RWPE1 (cell line): ENCODE results near the gene ESPNL.

ENCODE experiments used
- CTCF ChIA-PET: fragments of 350-600 bp; sonication (Branson Sonifier 250); formaldehyde crosslinking; extraction: SDS; loops from one replicate; lab custom pipeline; 2021; lab: Yijun Ruan, JAX
- POLR2A ChIA-PET: fragments of 400-600 bp; formaldehyde crosslinking; extraction: SDS; loops from one replicate; lab custom pipeline; 2020; ENCODE audit warnings: antibody characterized with exemption; ENCODE audit not compliant: low non-redundant PET; lab: Yijun Ruan, JAX
- DNase-seq: peaks from one replicate; pipeline ENCODE4 v3.0.0; 2012; ENCODE audit warnings: low spot score
- H3K27ac ChIP-seq: fragments of 450-650 bp; 2 replicates; pipeline ENCODE4 v1.5.1; 2017
- CTCF ChIP-seq: fragments of 450-650 bp; conservative IDR thresholded peaks from 2 replicates; pipeline ENCODE4 v1.5.1; 2017; ENCODE audit warnings: low read depth, mild to moderate bottlenecking

The ESPNL gene

DNA sequence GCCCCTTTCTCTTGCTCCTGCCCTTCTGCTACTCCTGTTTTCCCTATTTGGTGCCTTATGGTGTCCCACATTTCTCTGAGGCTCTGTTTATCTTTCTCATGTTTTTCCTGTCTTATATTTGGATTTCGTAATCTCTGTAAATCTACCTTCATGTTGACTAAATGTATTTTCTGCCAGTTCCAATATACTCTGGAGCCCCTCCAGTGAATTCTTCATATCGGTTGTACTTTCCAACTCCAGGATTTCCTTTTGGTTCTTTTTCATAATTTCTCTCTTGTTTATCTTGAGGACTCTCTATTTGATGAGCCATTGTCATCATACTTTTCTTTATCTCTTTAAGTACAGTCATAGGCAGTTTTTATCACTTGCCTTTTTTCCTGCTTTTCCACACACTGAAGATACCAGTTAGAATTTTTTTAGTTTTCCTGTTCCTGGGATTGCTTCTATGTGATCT, 20.2 kb upstream of the ESPNL start:
- DNase-seq, result no peak
- ChIA-PET CTCF (no interaction called here), POLR2A (no interaction called here)
- no peak overlapping the region for H3K27ac ChIP-seq
- no peak for TF ChIP-seq CTCF

DNA sequence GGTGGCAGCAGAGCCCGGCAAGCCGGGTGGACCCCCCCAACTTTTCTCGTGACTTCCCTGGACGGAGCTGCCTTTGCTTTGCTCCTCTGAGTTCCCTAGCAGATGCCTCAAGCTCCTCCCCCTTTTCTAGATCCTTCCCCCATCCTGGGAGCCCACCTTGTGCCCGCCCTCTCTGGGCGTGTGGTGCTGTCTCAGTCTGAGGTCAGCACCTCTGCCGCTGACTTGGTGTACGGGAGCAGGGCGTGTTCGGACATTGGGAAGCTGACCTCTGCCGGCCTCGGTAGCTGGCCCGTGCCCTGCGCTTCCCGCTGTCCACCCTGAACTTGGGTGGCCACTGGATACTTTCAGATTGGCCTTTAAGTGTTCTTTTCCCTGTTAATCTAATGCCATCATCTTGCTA, 19.6 kb upstream of the ESPNL start:
- TF ChIP-seq CTCF, result no peak
- no peak overlapping the region for H3K27ac ChIP-seq
- no peak for DNase-seq
- ChIA-PET POLR2A (no interaction called here), CTCF (no interaction called here)

DNA sequence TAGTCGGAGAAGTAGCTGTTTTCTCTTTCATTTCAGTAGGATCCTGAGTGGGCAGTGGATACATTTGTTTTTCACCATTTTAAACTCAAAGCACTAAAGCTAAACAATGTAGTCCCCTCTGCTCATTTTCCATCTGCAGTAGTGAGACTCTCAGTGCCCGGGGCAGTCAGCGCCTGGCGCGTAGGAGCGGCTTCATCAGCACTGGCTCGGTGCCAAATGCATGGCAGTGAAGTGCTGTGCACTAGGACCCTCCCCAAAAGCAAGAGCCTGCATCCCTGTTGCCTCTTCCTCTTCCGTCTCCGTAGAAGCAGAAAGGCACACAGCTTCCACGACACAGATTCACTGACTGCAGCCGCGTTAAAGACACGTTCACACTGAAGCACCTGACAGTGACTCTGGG, 19.0 kb upstream of the ESPNL start:
- DNase-seq, result no peak
- ChIA-PET POLR2A (no interaction called here), CTCF (interaction anchor here (0.8 kb wide), 1 partner anchor 10 kb away, joined by 4 read pairs; no protein-coding TSS in a partner anchor)
- no peak overlapping the region for H3K27ac ChIP-seq
- no peak for TF ChIP-seq CTCF

- DNase-seq, result no peak
- ChIA-PET CTCF (interaction anchor here (0.8 kb wide), 1 partner anchor 9 kb away, joined by 4 read pairs; no protein-coding TSS in a partner anchor), POLR2A (no interaction called here)
- no peak overlapping the region for H3K27ac ChIP-seq
- no peak for TF ChIP-seq CTCF
Measured at GRCh38 chr2:238081561-238081960, 18.6 kb upstream of the ESPNL start.

DNA sequence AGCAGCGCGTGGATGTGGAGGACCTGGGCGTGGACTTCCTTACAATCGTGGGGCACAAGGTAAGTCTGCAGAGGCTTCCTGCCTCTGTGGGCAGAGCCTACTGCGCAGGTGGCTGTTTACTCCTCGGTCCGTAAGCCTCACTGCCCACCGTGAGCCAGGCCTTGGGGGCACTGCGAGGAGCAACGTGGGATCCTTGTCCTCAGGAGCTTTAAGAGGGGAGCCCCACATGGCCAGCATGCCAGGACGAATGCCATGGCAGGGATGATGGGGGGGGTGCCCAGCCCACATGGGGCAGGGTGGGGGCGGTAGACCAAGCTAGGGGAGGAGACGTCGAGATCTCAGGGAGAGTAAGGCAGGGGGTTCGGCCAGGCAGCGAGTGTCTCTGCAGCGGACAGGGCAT, 18.0 kb upstream of the ESPNL start:
- CTCF ChIA-PET, result no interaction called here
- POLR2A ChIA-PET, result no interaction called here
- DNase-seq, result no peak
- TF ChIP-seq CTCF, result no peak
- no peak overlapping the region for H3K27ac ChIP-seq

DNA sequence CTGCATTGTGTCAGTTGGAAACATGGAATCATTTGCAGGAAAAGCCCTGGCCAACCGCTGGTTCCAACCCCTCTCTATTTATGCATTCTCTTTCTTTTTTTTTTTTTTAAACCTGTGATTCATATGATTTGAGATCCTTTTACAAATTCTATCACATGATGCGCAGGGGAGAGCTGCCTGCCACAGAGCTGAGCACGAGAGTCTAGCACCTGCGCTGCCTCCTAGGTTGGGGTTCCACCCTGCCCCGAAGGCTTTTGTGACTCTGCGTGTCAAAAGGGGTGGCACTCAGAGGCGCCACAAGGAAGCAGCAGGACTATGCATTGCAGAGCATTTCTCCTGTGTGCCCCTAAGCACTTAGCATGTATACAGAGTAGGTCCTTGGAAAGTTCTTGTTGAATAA, 17.3 kb upstream of the ESPNL start:
- H3K27ac ChIP-seq, result no peak overlapping the region
- ChIA-PET CTCF (interaction anchor here (0.6 kb wide), 1 partner anchor 160 kb away, joined by 4 read pairs; no protein-coding TSS in a partner anchor), POLR2A (no interaction called here)
- DNase-seq, result no peak
- no peak for TF ChIP-seq CTCF

DNA sequence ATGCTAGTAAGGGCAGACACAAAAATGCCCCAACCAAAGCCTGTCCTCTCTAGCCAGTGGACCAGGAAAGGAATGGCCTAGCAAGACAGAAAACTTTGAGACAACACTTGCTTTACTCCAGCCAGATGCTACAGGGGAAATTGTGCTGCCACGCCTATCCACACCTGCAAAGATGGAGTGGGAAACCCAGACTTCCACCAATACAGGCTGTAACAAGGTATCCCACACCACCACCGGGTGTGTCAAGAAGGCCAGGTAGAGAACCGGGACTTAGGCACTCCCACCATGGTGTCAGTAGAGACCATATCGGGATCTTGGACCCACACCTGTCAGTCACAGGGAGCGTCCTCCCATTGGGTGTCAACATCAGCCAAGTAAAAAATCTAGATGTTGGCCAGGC, 16.2 kb upstream of the ESPNL start:
- CTCF ChIA-PET, result no interaction called here

More for the DNA sequence above, 16.2 kb upstream of the ESPNL start:
- POLR2A ChIA-PET, result no interaction called here
- no peak for DNase-seq
- no peak overlapping the region for H3K27ac ChIP-seq
- no peak for TF ChIP-seq CTCF
